ENCODE data around the gene GALNT12.

Gene GALNT12

DNA sequence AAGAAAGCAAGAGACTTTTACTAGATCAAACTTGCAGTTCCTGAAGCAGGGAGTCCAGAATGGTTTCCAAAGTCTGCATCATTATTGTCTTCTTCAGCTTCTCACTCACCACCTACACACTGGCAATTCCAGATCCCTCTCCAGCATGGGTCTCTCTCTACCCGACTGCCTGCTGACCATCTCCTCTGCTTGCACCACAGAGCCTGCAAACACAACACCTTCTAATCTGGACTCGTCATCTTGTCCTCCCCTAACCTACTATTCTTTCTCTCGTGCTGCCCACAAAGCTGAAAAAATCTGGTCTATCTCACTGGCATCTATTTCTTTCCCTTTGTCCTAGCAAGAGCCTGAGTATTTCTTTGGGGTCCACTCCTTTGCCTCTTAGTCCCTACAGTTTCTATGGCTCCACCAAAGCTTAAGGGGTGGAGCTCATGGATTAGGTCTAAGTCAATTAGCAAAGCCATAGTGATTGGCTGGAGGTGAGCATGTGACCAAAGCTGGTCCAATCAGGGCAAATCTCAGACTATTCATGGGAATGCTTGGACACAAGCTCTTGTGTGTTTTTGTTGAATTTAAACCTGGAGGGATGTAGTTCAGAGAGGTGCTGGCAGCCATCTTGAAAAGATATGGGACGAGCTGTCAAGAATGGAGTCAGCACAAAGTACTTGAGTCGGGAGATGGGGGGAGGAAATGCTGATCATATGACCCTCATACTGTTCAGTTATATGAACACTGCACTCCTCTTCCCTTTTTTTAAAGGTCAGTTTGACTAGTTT, 63.5 kb downstream of the GALNT12 start:
- ChIA-PET POLR2A (no interaction called here), CTCF (no interaction called here)
- DNase-seq (ENCODE audit: extremely low spot score), result no peak
- TF ChIP-seq, protein P1, sequence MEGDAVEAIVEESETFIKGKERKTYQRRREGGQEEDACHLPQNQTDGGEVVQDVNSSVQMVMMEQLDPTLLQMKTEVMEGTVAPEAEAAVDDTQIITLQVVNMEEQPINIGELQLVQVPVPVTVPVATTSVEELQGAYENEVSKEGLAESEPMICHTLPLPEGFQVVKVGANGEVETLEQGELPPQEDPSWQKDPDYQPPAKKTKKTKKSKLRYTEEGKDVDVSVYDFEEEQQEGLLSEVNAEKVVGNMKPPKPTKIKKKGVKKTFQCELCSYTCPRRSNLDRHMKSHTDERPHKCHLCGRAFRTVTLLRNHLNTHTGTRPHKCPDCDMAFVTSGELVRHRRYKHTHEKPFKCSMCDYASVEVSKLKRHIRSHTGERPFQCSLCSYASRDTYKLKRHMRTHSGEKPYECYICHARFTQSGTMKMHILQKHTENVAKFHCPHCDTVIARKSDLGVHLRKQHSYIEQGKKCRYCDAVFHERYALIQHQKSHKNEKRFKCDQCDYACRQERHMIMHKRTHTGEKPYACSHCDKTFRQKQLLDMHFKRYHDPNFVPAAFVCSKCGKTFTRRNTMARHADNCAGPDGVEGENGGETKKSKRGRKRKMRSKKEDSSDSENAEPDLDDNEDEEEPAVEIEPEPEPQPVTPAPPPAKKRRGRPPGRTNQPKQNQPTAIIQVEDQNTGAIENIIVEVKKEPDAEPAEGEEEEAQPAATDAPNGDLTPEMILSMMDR (IDR thresholded peaks at IDR 0.05; ENCODE audit: control extremely low read depth, extremely low read depth, low read depth, missing control alignments), result no peak

DNA sequence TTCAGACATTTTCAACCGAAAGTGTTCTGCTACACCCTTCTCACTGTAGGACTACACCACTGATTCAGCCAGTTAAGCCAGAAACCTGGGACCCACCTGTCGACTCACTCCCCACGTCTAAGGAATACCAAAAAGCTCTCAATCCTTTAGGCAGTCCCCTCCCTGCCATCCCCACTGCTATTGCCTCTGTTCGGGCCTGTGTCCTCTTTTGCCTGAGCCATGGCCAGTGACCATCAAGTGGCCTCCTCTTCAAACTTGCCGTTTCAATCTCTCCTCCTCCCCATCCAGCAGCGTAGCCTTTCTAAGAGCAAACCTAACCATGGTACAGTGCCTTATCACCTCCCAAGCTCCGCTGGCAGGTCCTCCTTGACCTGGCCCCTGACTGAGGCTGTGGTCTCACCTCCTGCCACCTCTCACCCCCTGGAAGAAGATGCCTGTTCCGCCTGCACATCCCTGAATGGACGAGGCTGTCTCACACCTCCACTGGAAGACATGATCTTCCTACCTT, 64.1 kb downstream of the GALNT12 start:
- POLR2A ChIA-PET, result no interaction called here
- CTCF ChIA-PET, result interaction anchor here (1.0 kb wide), 1 partner anchor 9 kb away, joined by 3 read pairs; no protein-coding TSS in a partner anchor
- TF ChIP-seq, protein P1 (IDR thresholded peaks at IDR 0.05; ENCODE audit: control extremely low read depth, extremely low read depth, low read depth, missing control alignments), result no peak
- DNase-seq (ENCODE audit: extremely low spot score), result no peak

DNA sequence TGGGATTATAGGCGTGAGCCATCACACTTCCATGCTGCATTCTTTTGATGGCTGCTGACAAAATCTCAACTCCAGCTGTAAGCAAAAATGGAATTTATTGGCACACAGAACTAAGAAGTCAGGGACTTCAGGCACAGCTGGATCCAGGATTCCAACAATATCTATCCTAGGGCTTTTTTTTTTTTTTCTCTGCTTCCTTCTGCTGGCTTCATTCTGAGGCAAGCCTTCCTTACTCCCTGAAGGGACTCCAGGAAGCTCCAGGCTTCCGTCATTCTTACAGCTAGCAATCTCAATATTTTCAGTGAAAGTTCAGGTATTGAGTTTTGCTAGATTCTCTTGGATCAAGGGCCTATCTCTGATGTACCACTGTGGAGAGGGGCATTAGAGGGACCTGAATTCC, 66.1 kb downstream of the GALNT12 start:
- TF ChIP-seq, protein P1 (IDR thresholded peaks at IDR 0.05; ENCODE audit: control extremely low read depth, extremely low read depth, low read depth, missing control alignments), result no peak
- ChIA-PET POLR2A (no interaction called here), CTCF (interaction anchor here (2.7 kb wide), 1 partner anchor 26 kb away, joined by 11 read pairs; no protein-coding TSS in a partner anchor)
- DNase-seq (ENCODE audit: extremely low spot score), result no peak

DNA sequence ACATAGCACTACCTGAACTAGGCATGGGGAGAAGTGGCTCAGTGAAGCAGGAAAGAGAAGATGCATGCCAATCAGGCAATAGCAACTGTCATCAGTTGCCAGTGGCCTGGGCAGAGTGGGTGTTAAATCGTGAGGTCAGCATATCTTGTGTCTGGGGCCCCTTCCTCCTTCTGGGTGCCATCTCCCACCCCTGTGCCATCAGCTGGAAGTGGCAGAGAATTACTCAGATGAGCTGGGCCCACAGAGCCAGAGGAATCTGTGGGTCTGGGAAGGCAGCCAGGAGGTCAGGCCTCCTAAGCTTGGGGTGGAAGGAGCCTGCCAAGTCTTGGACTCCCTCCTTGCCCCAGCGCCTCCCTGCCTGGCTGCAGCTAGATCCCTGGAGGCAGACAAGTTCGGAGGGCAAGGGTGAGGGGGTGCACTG, 66.5 kb downstream of the GALNT12 start:
- TF ChIP-seq, protein P1 (IDR thresholded peaks at IDR 0.05; ENCODE audit: control extremely low read depth, extremely low read depth, low read depth, missing control alignments), result no peak
- POLR2A ChIA-PET, result no interaction called here
- no peak for DNase-seq (ENCODE audit: extremely low spot score)
- CTCF ChIA-PET, result interaction anchor here (2.7 kb wide), 1 partner anchor 26 kb away, joined by 11 read pairs; no protein-coding TSS in a partner anchor

DNA sequence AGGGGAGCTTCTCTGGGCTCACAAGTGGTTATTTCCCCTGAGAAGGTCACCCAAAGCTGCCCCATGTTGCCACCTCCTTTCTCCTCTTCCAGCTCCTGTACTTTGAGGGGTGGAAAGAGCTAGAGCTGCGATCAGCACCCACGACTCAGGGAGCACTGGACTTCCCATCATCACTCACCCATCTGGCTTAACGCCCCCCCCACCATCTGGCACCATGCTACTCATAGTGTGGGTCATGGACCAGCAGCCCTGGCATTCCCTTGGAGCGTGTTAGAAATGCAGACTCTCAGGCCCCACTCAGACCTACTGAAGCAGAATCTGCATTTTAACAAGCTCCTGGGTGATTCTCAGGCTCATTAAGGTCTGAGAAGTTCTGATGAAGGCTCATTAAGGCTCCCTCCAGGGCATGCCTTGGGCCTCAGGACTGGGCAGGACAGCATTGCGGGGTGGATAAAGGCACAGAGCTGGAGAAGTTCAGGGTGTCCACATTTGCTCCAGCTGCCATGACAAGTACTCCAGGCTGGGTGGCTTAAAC, 67.3 kb downstream of the GALNT12 start:
- ChIA-PET POLR2A (no interaction called here), CTCF (interaction anchor here (2.7 kb wide), 1 partner anchor 27 kb away, joined by 11 read pairs; no protein-coding TSS in a partner anchor)

DNA sequence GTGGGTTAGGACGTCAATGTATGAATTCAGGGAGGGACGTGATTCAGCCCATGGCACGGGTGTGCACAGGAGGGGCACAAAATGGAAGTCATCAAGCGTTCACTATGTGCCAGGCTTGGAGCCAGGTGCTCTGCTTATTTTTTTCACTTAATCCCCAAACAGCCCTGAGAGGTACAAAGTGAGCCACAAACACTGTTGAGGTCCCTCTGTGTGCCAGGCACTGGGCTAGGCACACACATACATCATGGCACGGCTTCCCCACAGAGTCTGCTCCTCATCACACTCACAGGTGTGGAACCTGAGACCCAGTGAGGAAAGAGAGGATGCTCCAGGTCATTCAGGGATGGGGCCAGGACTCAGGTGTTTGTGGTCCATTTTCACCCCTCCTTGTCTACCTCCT, 68.1 kb downstream of the GALNT12 start:
- CTCF ChIA-PET, result no interaction called here
- no peak for DNase-seq (ENCODE audit: extremely low spot score)
- TF ChIP-seq, protein P1 (IDR thresholded peaks at IDR 0.05; ENCODE audit: control extremely low read depth, extremely low read depth, low read depth, missing control alignments), result no peak
- POLR2A ChIA-PET, result no interaction called here

More for the DNA sequence above, 67.3 kb downstream of the GALNT12 start:
- TF ChIP-seq, protein P1 (IDR thresholded peaks at IDR 0.05; ENCODE audit: control extremely low read depth, extremely low read depth, low read depth, missing control alignments), result no peak
- DNase-seq (ENCODE audit: extremely low spot score), result no peak

Data from GM10248 (cell line).